H1 (cell line): Measurements from ENCODE around the gene NHS. TPM values are rescaled to one million over a fixed set of nuclear protein-coding genes. Genes with fewer than 3 reads are reported as not detected.

Experiments
- CTCF ChIA-PET: fragments of 300-600 bp; sonication (Branson Sonifier 250); formaldehyde crosslinking; loops from one replicate; lab custom pipeline; 2021; ENCODE audit not compliant: partially characterized antibody; lab: Charles Lee
- POLR2A ChIA-PET: fragments of 300-600 bp; sonication (Branson Sonifier 250); formaldehyde crosslinking; loops from one replicate; lab custom pipeline; 2021; ENCODE audit warnings: inconsistent platforms; ENCODE audit not compliant: partially characterized antibody; lab: Charles Lee
- DNase-seq, 2 experiments: peaks; one replicate each; pipeline versions ENCODE4 v3.0.0 to v3.0.0-alpha.2; 2010 to 2022; ENCODE audit warnings: low spot score in 2 of 2, low read depth in 1 of 2, mixed read lengths in 1 of 2
- FAIRE-seq: peaks from 2 replicates; lab custom pipeline; 2011; peaks lifted over from hg19 to GRCh38; lab: Jason Lieb, UNC
- H2AFZ ChIP-seq: 2 replicates; pipeline ENCODE4 v1.8.1; 2012; ENCODE audit warnings: low read length, inconsistent platforms
- H2AK5ac ChIP-seq: 2 replicates; pipeline ENCODE4 v1.6.1; 2013; ENCODE audit warnings: low read depth, low read length
- H2BK120ac ChIP-seq: replicated peaks from 2 replicates; pipeline ENCODE3; 2013; ENCODE audit warnings: low read depth, low read length, inconsistent platforms
- H2BK12ac ChIP-seq: 2 replicates; pipeline ENCODE4 v1.6.1; 2013; ENCODE audit warnings: low read depth, low read length
- H2BK15ac ChIP-seq: 2 replicates; pipeline ENCODE4 v1.6.1; 2013; ENCODE audit warnings: low read length
- H2BK20ac ChIP-seq: 2 replicates; pipeline ENCODE4 v1.6.1; 2013; ENCODE audit warnings: low read length
- H2BK5ac ChIP-seq: 2 replicates; pipeline ENCODE4 v1.6.1; 2013; ENCODE audit warnings: low read depth, low read length
- H3K14ac ChIP-seq: 2 replicates; pipeline ENCODE4 v1.6.1; 2013; ENCODE audit warnings: inconsistent platforms; ENCODE audit not compliant: insufficient read length
- H3K18ac ChIP-seq: 2 replicates; pipeline ENCODE4 v1.6.1; 2013; ENCODE audit warnings: low read length; ENCODE audit errors: extremely low read depth
- H3K23ac ChIP-seq: 2 replicates; pipeline ENCODE4 v1.6.1; 2013; ENCODE audit warnings: inconsistent platforms; ENCODE audit not compliant: insufficient read length
- H3K23me2 ChIP-seq: 2 replicates; pipeline ENCODE4 v1.6.1; 2013; ENCODE audit warnings: low read depth, low read length
- H3K27ac ChIP-seq: 2 replicates; pipeline ENCODE4 v1.6.1; 2011; ENCODE audit warnings: low read depth, low read length, inconsistent platforms
- H3K27me3 ChIP-seq, 4 experiments: replicated peaks in 1 of 4; 1 replicate in 1 of 4; 2 replicates in 3 of 4; pipeline versions ENCODE4 v1.6.1 to v1.8.1; 2011 to 2013; ENCODE audit warnings: low read length in 3 of 4, mild to moderate bottlenecking in 3 of 4, inconsistent platforms in 2 of 4, mixed read lengths in 2 of 4, moderate library complexity in 1 of 4; ENCODE audit not compliant: control insufficient read depth in 3 of 4, insufficient read depth in 3 of 4; ENCODE audit errors: extremely low read depth in 1 of 4
- H3K36me3 ChIP-seq, 4 experiments: 2 replicates each; pipeline versions ENCODE4 v1.6.1 to v1.8.1; 2011 to 2013; ENCODE audit warnings: mild to moderate bottlenecking in 4 of 4, low read length in 3 of 4, moderate library complexity in 2 of 4, control low read depth in 1 of 4, inconsistent platforms in 1 of 4; ENCODE audit not compliant: insufficient read depth in 4 of 4, control insufficient read depth in 2 of 4
- H3K4ac ChIP-seq: replicated peaks from 2 replicates; pipeline ENCODE3; 2013; ENCODE audit warnings: low read length, low read depth, mixed read lengths, inconsistent platforms; ENCODE audit not compliant: insufficient read length
- H3K4me1 ChIP-seq, 4 experiments: replicated peaks in 1 of 4; 1 replicate in 1 of 4; 2 replicates in 3 of 4; pipeline versions ENCODE4 v1.6.1 to v1.8.1; 2011 to 2013; ENCODE audit warnings: low read length in 3 of 4, inconsistent platforms in 2 of 4, mixed read lengths in 1 of 4; ENCODE audit not compliant: insufficient read depth in 4 of 4, control insufficient read depth in 3 of 4
- H3K4me2 ChIP-seq, 2 experiments: 2 replicates each; pipeline versions ENCODE4 v1.6.1 to v1.8.1; 2011 to 2013; ENCODE audit warnings: low read depth in 2 of 2, low read length in 2 of 2, control low read depth in 1 of 2, inconsistent platforms in 1 of 2, mild to moderate bottlenecking in 1 of 2; ENCODE audit not compliant: insufficient read depth in 1 of 2
- H3K4me3 ChIP-seq, 4 experiments: fragments of 200-600, 300-600 bp in 1 of 4; sonication (generic), shearing (Covaris generic), sonication (Bioruptor Twin) in 1 of 4; 2 replicates each; pipeline versions ENCODE4 v1.5.1 to v1.8.1; 2011 to 2016; ENCODE audit warnings: low read length in 4 of 4, low read depth in 3 of 4, control low read depth in 2 of 4, inconsistent platforms in 2 of 4, mild to moderate bottlenecking in 2 of 4, mixed read lengths in 1 of 4, moderate library complexity in 1 of 4; ENCODE audit not compliant: insufficient read depth in 2 of 4; ENCODE audit errors: extremely low read depth in 1 of 4
- H3K56ac ChIP-seq: replicated peaks from 2 replicates; pipeline ENCODE3; 2013; ENCODE audit warnings: low read depth, mild to moderate bottlenecking, mixed read lengths, low read length, inconsistent platforms; ENCODE audit not compliant: insufficient read length
- H3K79me1 ChIP-seq: 2 replicates; pipeline ENCODE4 v1.6.1; 2013; ENCODE audit warnings: low read depth, low read length, control low read depth
- H3K79me2 ChIP-seq, 2 experiments: 2 replicates each; pipeline versions ENCODE4 v1.6.1 to v1.8.1; 2012 to 2013; ENCODE audit warnings: low read length in 2 of 2, mild to moderate bottlenecking in 2 of 2, inconsistent platforms in 1 of 2; ENCODE audit not compliant: insufficient read depth in 2 of 2, control insufficient read depth in 1 of 2
- H3K9ac ChIP-seq, 4 experiments: replicated peaks in 1 of 4; 1 replicate in 1 of 4; 2 replicates in 3 of 4; pipeline versions ENCODE4 v1.6.1 to v1.8.1; 2011 to 2013; ENCODE audit warnings: low read depth in 3 of 4, low read length in 3 of 4, control low read depth in 2 of 4, mild to moderate bottlenecking in 2 of 4, moderate library complexity in 2 of 4, inconsistent platforms in 1 of 4; ENCODE audit errors: extremely low read depth in 1 of 4
- H3K9me3 ChIP-seq, 2 experiments: 2 replicates each; pipeline versions ENCODE4 v1.6.1 to v1.8.1; 2012 to 2013; ENCODE audit warnings: mild to moderate bottlenecking in 2 of 2, moderate library complexity in 2 of 2, control low read depth in 1 of 2, inconsistent platforms in 1 of 2, low read depth in 1 of 2, low read length in 1 of 2, mixed read lengths in 1 of 2; ENCODE audit not compliant: insufficient read depth in 2 of 2
- H4K20me1 ChIP-seq, 2 experiments: replicated peaks in 1 of 2; 2 replicates each; pipeline versions ENCODE3 to v1.8.1; 2011 to 2013; ENCODE audit warnings: inconsistent platforms in 2 of 2, low read length in 2 of 2, mild to moderate bottlenecking in 1 of 2; ENCODE audit not compliant: insufficient read depth in 2 of 2, control insufficient read depth in 1 of 2
- H4K5ac ChIP-seq: 2 replicates; pipeline ENCODE4 v1.6.1; 2013; ENCODE audit warnings: low read length, low read depth, mixed read lengths, inconsistent platforms; ENCODE audit not compliant: insufficient read length
- H4K8ac ChIP-seq: 2 replicates; pipeline ENCODE4 v1.8.0; 2013; ENCODE audit warnings: mild to moderate bottlenecking, moderate library complexity, low read length, inconsistent platforms; ENCODE audit not compliant: insufficient read depth; ENCODE audit errors: extremely low read depth
- H4K91ac ChIP-seq: replicated peaks from 2 replicates; pipeline ENCODE3; 2013; ENCODE audit warnings: low read length, mixed read lengths, inconsistent platforms; ENCODE audit not compliant: insufficient read length
- BCL11A ChIP-seq, 2 experiments: IDR thresholded peaks; one replicate each; pipeline ENCODE4 v1.6.1; 2011; ENCODE audit warnings: low read depth in 2 of 2, low read length in 2 of 2, mild to moderate bottlenecking in 2 of 2
- EZH2 ChIP-seq: fragments of 200-600 bp; sonication (generic); IDR thresholded peaks from 2 replicates; pipeline ENCODE4 v1.7.1; 2012; ENCODE audit warnings: low read depth, mild to moderate bottlenecking, moderate library complexity, low read length, inconsistent platforms; ENCODE audit not compliant: severe bottlenecking
- FOSL1 ChIP-seq: IDR thresholded peaks from 2 replicates; pipeline ENCODE4 v1.6.1; 2011; ENCODE audit warnings: mild to moderate bottlenecking, low read depth, low read length, moderate library complexity; ENCODE audit not compliant: insufficient read depth
- RNF2 ChIP-seq: fragments of 200-900, 300-1000 bp; sonication (generic); IDR thresholded peaks from 2 replicates; pipeline ENCODE4 v1.7.1; 2016; ENCODE audit warnings: borderline replicate concordance, low read depth, mild to moderate bottlenecking, antibody characterized with exemption, low read length; ENCODE audit not compliant: poor library complexity, severe bottlenecking; ENCODE audit errors: missing control alignments
- SIN3A ChIP-seq, 2 experiments: IDR thresholded peaks in 1 of 2; conservative IDR thresholded peaks in 1 of 2; 2 replicates each; pipeline ENCODE4 v1.6.1; 2011 to 2012; ENCODE audit warnings: low read length in 2 of 2, improper control_type of control experiment in 1 of 2, low read depth in 1 of 2, mild to moderate bottlenecking in 1 of 2
- SP4 ChIP-seq: IDR thresholded peaks from 2 replicates; pipeline ENCODE4 v1.6.1; 2012; ENCODE audit warnings: low read length, inconsistent platforms
- SUZ12 ChIP-seq: fragments of 200-600 bp; sonication (generic); IDR thresholded peaks from 2 replicates; pipeline ENCODE4 v1.6.1; 2012; ENCODE audit warnings: mild to moderate bottlenecking, inconsistent platforms, low read length, moderate library complexity, mixed read lengths
- WGBS, 2 experiments: shearing (Covaris generic) in 1 of 2; methylation state at CpG; one replicate each; pipeline versions ENCODE4 v1.1.6 to v1.1.7; 2013 to 2015; ENCODE audit warnings: low lambda C conversion rate in 2 of 2, mixed read lengths in 2 of 2, inconsistent platforms in 1 of 2, low coverage in 1 of 2, missing lambda C conversion rate in 1 of 2; ENCODE audit not compliant: insufficient replicate concordance in 2 of 2, insufficient coverage in 1 of 2, insufficient read length in 1 of 2; ENCODE audit errors: extremely low coverage in 1 of 2, missing lambda C conversion rate in 1 of 2; 5-methylcytosine and 5-hydroxymethylcytosine counted together
- polyA plus RNA-seq, 7 experiments: library from polyadenylated mRNA; depleted of rRNA in 3 of 7; stranded (reverse) in 5 of 7; unstranded in 2 of 7; fragments of >200 nt in 5 of 7; fragments of 200-250 nt in 2 of 7; gene quantifications; 1 replicate in 5 of 7; 2 replicates in 1 of 7; 4 replicates in 1 of 7; pipeline versions ENCODE4 v1.2.1 to v1.2.3, GENCODE V29; 2011 to 2013; ENCODE audit warnings: missing spikeins in 2 of 7, mixed read lengths in 2 of 7
- total RNA-seq: library from RNA; stranded (reverse); fragmentation: NEBNext Ultra II Directional; extraction: Animal tissue kit (Norgen Biotek cat#: 25700); gene quantifications from 2 replicates; pipeline ENCODE4 v1.2.1, GENCODE V29; 2021
- TF ChIP-seq, protein P1 (sequence below): IDR thresholded peaks from 2 replicates; pipeline ENCODE4 v1.6.1; 2011; ENCODE audit warnings: low read length, improper control_type of control experiment
- TF ChIP-seq, protein P2 (sequence below): IDR thresholded peaks from 2 replicates; pipeline ENCODE4 v1.6.1; 2012; ENCODE audit warnings: low read length, inconsistent platforms

Gene NHS
- total and polyA plus RNA-seq, 2 of the 8 experiments (the other 6 are each of a cell fraction or from before 2014, with no cell fraction given) = 2.2 to 6.7 TPM

DNA sequence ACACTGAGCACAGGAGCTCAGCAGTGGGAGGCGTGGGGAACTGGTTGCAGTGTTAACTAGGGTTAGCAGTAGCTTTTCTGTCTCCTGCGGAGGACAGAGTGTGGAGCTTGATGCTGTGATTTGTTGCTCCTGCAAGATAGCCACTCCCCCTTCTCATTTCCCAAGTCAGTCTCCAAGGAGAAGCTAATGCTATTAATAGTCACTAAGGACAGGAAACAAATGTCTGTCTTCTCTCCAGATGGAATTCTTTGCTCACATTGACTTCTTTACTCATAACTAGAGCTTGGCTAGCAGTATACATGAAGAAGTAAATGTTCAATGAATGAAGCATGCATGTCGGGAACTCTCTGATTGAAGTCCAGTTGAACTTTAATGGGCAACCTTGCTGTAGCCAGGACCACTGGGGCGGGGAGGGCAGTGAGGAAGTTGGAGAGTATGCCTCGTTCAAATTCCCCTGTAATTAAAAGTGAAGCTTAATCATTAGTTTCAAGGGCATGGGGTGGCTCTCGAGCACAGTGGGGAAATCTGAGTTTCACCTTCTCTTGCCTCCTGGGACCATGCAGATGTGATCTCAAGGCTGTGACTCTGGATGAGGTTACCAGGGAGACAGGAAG, 205.6 kb downstream of the NHS start:
- Histone ChIP-seq H3K4me3 (no peak overlapping the region), H2BK15ac (no peak overlapping the region), H3K4me1 (no peaks in the 10 kb centered on the region), H3K36me3 (no peaks in the 10 kb centered on the region), H3K9me3 (no peaks in the 10 kb centered on the region), H3K79me2 (no peaks in the 10 kb centered on the region), H2AFZ (no peak overlapping the region), H3K4me2 (no peak overlapping the region), H3K4ac (no peak overlapping the region), H4K91ac (no peak overlapping the region), H2BK5ac (no peak overlapping the region), H4K8ac (no peak overlapping the region), H3K27ac (no peak overlapping the region), H3K18ac (no peak overlapping the region), H2BK20ac (no peak overlapping the region), H3K79me1 (no peaks in the 10 kb centered on the region), H3K23me2 (no peaks in the 10 kb centered on the region), H2BK12ac (no peak overlapping the region), H3K14ac (no peak overlapping the region), H2AK5ac (no peak overlapping the region), H4K5ac (no peak overlapping the region), H3K56ac (no peak overlapping the region), H4K20me1 (no peaks in the 10 kb centered on the region), H3K27me3 (no peaks in the 10 kb centered on the region), H3K9ac (no peak overlapping the region), H2BK120ac (no peak overlapping the region), H3K23ac (no peak overlapping the region)
- DNase-seq (no peak), FAIRE-seq (no peak)
- ChIA-PET POLR2A (no interaction called here), CTCF (interaction anchor here (1.0 to 1.9 kb wide), 3 partner anchors 9 to 90 kb away, joined by 4 to 9 read pairs (median 6); no protein-coding TSS in a partner anchor)
- WGBS, 2 experiments = 89% methylated on average over 6 of the region's 6 CpGs; no CpG with 5 or more reads in 1 of the 2 experiments
- TF ChIP-seq SUZ12 = no peak
- TF ChIP-seq EZH2 = no peak
- no peak for TF ChIP-seq SIN3A (conservative IDR thresholded peaks at IDR 0.05 in 1 of 2, IDR thresholded peaks at IDR 0.05 in 1 of 2; ENCODE audit: low read depth in 1 of 2, low read length in 2 of 2)
- no peak for TF ChIP-seq SP4
- TF ChIP-seq, protein P1, sequence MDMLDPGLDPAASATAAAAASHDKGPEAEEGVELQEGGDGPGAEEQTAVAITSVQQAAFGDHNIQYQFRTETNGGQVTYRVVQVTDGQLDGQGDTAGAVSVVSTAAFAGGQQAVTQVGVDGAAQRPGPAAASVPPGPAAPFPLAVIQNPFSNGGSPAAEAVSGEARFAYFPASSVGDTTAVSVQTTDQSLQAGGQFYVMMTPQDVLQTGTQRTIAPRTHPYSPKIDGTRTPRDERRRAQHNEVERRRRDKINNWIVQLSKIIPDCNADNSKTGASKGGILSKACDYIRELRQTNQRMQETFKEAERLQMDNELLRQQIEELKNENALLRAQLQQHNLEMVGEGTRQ = no peak
- TF ChIP-seq BCL11A (IDR thresholded peaks at IDR 0.05; ENCODE audit: low read depth in 2 of 2, low read length in 2 of 2) = no peak
- TF ChIP-seq, protein P2, sequence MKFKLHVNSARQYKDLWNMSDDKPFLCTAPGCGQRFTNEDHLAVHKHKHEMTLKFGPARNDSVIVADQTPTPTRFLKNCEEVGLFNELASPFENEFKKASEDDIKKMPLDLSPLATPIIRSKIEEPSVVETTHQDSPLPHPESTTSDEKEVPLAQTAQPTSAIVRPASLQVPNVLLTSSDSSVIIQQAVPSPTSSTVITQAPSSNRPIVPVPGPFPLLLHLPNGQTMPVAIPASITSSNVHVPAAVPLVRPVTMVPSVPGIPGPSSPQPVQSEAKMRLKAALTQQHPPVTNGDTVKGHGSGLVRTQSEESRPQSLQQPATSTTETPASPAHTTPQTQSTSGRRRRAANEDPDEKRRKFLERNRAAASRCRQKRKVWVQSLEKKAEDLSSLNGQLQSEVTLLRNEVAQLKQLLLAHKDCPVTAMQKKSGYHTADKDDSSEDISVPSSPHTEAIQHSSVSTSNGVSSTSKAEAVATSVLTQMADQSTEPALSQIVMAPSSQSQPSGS = no peak
- no peak for TF ChIP-seq FOSL1
- TF ChIP-seq RNF2 = no peak
